GM21737 (cell line): ENCODE measurements around the gene MFSD11.
"Not testable (repeated sequence)": the region's sequence is repeated elsewhere in the genome, so short reads cannot be mapped to it uniquely, and the experiment has no call there.

Source experiments
- ATAC-seq: cut with Tn5 transposase; IDR thresholded peaks from one replicate; pipeline ENCODE4 v1.9.1; 2021; ENCODE audit warnings: mild to moderate bottlenecking, moderate library complexity; ENCODE audit not compliant: unreplicated experiment

MFSD11 gene

GRCh38 chr17:76726231-76726775, 11.6 kb upstream of the MFSD11 start, which contains the start of gene JMJD6:
TSS of gene JMJD6 (minus strand) at chr17:76726606. CDS start at chr17:76726475, 131 bp downstream.
- peak; percentile 59 for ATAC-seq

DNA sequence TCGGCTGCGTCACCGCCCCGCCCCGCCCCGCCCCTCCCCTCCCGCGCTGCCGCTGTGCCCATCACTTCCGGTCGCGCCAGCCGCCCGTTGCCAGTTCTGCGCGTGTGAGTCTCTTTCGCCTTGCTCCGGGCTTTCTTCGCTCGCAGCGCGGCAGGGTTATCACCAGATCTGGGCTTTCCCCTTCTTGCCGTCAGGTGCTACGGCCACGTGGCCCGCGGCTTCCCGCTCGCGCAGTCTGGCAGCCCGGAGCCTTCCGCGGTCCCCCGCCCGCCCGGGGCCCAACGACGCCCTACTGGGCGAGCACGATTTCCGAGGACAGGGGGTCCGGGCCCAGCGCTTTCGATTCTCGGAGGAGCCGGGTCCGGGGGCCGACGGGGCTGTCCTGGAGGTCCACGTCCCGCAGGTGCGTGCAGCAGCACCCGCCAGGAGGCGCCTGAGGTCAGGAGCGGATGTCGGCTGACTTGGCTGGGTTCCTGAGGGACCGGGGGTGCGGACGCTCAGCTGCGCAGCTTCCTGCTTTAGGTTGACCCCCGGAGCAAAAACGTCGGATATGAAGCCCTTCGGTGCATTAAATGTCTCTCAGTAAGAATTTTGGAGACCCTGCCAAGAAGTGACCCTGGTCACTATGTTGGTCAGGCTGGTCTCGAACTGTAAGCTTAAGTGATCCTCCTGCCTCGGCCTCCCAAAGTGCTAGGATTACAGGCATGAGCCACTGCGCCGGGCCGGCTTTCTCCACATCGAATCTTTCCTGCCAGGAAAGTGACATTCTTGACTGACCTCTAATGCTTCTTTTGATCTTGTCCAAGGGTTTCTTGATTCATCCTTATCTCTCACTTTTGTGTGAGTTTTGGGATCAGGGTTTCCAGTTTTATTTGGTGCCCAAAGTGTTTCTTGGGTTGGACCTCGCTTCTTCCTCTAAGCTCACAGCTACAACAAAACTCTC, 10.9 kb upstream of the MFSD11 start, which contains the start of gene METTL23:
Gene METTL23 (plus strand): TSS at position 64 of the 943 bp plus-strand sequence. CDS start 2,872 bp downstream, outside the sequence.
- ATAC-seq, result peak; percentile 42

DNA sequence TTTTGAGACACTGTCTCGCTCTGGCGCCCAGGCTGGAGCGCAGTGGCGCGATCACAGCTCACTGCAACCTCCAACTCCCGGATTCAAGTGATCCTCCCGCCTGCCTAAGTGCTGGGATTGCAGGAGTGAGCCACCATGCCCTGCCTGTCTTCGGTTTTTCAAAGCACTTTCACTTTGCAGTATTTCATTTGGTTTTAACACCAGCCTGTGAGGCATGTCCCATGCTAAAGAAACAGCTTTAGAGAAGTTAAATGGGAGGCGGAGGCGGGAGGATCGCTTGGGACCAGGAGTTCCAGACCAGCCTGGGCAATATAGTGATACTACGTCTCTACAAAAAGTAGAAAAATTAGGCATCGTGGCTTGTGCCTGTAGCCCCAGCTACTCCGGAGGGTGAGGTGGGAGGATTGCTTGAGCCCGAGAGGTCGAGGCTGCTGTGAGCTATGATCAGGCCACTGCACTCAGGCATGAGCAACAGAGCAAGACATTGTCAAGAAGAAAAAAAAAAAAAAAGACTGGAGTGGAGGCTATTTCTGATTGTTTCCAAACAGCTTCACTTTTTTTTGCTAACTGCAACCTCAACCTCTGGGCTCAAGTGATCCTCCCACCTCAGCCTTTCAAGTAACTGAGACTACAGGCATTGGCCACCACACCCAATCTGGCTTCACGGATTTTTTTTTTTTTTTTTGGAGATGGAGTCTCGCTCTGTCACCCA, 10.0 kb upstream of the MFSD11 start:
- ATAC-seq, result no peak

- ATAC-seq, result not testable (repeated sequence)
Measured at GRCh38 chr17:76731800-76732733, 5.9 kb upstream of the MFSD11 start.

- no peak for ATAC-seq
Measured at GRCh38 chr17:76732734-76733617, 4.9 kb upstream of the MFSD11 start.

DNA sequence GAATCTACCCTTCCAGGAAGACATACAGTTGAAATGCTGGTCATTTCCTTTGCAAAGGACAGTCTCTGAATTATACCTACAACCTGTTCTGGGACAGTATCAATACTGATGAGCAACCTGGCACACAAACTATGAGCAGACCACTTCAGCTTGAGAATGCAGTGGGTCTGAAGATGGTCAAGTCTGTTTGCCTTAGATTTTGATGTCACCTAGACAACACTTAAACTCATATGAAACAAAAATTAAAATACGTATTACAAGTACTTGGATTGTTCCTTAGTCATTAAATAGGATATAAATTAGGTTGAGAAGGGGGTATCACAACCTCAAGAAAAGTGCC, 4.3 kb upstream of the MFSD11 start:
- ATAC-seq, result no peak

- no peak for ATAC-seq
Measured at GRCh38 chr17:76734080-76734840, 3.7 kb upstream of the MFSD11 start.

DNA sequence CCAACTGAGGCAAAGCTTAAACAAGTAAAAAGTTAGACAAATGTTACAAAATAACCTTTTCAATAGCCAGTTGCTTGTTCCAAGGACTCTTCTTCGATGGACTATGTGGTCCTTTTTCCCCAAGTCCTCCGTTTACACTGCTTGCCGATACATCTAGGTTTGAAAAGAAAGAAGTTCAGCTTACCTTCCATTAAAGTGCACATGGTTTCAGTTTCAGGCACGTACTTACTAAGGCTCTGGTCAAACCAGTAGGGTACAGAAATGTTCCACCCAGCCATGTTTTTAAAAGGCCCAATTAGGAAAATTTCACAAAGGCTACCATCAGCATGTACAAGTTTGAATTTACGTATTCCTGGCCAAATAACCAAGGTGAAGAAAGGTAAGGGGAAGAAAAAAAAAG, 2.9 kb upstream of the MFSD11 start:
- ATAC-seq, result no peak

- ATAC-seq, result no peak
Measured at GRCh38 chr17:76735586-76736348, 2.2 kb upstream of the MFSD11 start.

GRCh38 chr17:76736349-76737081, 1.4 kb upstream of the MFSD11 start:
- ATAC-seq, result peak; percentile 19

DNA sequence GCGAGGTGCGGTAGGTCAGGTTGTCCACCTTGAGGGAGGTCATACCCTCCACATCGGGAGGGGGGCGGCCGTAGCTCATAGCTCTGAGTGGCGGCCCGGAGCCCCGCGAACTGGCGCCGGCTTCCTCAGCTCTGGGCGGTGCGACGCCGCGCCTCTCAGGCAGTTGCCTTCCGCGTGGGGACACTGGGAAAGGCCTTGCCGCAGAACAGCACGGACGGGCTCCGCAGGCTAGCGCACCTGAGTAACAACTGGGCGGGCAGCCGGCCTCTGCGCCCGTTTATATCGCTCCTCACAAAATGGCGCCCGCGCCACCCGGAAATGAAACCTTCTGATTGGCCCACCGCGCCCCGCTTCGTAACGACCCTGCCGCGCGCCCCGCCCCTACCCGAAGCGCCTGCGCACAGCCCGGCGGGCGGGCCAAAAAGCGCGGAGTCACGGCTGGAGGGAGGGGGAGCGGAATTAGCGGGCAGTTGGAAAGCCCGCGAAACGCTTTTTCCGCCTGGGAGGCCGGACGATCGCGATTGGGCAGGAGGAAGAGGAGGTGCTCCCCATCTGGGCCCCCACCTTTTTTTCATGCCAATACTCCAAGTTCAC, 740 bp upstream of the MFSD11 start, which contains the start of gene SRSF2:
Gene SRSF2 (minus strand): TSS at position 250 of the 594 bp plus-strand sequence. CDS start 171 bp downstream, at position 79.
- ATAC-seq, result peak; percentile 65

DNA sequence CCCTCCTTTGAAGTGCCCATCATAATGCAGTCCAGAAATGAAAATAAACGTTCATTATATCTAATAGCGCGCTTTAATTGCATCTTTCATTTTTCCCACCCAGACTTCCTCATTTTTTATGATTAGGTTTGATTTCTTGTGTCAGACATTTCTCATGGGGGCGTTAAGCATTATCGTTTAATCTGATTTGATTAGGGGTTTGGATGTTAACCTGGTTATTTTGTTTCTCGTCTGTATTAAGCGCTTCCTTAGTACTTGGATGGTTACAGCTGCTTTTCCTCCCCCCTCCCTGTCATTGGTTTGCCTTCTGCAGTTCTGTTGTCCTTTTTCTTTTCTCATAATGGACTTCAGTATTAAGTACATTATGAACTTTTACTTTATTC, 540 bp downstream of the MFSD11 start:
- ATAC-seq, result no peak

DNA sequence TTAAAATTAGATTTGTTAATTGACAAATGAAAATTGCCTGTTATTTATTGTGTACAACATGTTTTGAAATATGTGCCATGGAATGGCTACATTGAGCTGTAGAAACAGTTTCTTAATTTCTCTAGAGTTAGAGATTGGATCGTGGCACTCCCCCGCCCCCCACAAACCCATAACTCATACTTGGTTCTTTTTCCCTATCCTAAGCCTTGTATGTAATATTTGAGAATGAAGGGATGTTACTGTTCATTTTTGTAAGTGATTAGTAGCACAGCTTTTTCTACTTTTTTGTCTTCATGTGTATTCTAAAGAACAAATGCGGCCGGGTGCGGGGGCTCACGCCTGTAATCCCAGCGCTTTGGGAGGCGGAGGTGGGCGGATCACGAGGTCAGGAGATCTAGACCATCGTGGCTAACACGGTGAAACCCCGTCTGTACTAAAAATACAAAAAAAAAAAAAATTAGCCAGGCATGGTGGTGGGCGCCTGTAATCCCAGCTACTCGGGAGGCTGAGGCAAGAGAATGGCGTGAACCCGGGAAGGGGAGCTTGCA, 1.7 kb downstream of the MFSD11 start:
- ATAC-seq, result not testable (repeated sequence)

DNA sequence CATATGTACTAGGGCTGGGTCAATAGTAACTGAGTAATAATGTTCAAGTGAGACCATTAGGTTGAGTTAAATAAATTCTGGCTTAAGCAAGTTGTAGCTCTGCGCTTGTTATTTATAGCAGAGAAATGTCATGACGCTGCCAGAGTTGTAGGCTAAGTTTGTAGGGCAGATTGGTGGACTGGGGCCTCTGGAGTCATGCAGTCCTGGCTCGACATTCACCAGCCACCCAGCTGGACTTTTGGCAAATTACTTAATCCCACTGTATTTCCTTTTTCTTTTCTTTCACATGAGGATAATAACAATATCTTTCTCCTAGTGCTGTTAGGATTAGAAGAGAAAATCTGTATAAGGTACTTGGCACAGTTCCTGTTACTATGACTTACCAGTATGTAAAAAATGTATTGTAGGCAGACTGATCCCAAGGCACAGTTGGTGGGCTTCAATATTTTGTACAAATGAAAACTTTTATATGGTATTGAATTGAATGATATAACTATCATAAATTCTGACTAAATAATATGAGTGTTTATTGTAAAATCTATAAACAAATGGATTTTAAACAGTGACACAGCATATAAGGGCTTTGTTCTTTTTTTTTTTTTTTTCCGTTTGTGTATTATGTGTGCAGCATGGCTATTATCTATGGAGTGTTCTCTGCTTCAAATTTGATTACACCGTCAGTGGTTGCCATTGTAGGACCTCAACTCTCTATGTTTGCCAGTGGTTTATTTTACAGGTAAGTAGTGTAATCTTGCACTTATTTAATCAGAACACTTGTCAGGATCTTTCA, 2.6 kb downstream of the MFSD11 start:
- no peak for ATAC-seq

DNA sequence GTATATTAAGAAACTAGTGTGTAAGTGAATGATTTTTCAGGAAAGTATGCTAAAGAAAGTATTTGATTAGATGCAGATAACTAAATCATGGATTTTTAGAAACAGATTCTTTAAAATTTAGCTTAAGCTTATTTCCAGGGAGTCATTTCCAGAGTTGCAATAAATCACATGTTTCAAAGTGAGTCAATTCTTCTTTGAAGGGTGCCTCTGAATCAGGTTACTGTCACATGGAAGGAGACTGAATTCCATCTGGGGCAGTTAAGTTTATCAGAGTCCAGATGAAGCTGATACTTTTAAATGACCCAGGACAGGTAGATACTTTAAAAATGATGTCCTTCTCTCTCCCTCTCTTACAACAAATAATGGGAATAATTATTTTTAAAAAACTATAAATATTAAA, 5.0 kb downstream of the MFSD11 start:
- no peak for ATAC-seq

DNA sequence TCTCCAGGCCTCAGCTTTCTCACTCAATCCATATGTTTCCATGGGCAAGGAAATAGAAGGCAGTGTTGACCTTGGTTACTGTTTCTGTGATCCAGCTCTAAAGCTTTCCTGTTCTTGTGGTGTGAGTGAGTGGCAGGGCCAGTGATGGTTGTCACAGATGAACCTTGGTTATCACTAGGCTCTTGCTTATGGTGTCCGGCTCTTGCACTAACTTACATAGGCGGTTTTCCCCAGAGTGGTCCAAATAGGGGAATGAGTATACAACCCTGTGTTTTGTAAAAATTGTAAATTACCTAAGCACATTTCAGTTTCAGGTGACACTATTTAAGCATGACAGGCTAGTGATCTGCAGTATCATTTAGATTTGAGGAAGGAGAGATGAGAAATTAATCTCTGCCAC, 6.8 kb downstream of the MFSD11 start:
- no peak for ATAC-seq
